ENCODE data around the gene CHRNA1.

The CHRNA1 gene

DNA sequence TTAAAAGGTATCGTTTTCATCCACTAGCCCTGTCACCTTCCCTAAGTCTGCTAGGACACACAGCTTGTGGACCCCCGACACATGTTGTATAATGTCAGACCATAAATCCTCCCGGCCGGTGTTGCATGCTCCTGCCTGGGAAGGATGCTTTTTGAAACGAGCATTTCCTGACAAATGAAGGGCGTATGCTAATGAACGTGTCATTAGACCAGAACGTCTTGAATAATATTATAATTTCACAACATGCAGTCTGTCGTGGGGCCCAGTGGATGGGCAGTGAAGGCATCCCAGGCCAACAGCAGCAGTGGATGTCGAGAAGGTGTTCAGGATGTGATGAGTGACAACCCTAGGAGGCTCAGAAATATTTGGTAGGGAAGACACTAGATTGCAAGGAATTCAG lies 7.5 kb downstream of the CHRNA1 start:
- no peak for DNase-seq

DNA sequence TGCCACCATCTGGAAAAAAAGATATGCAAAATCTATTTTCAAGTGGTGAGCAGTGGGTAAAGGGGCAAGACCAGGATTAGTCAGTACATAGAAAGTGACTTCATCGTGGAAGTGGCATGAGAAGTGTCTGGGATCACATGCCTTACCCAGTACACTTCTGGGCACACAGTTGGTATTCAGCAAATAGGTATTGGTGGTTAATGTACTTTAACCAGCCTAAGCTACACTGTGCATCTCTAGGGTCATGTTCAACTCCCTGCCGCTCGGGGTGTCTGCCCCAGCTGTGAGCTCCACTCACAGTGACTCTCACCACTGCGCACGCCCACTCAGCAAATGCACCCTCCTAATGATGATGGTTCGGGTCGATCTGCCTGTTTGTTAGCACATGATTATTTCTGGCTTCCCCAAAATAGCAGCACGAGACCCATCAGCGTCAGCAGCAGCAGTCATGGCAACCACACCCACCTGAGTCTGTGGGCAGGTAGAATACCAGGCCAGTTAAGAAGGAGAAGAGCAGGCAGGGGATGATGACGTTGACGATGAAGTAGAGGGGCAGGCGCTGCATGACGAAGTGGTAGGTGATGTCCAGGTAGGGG lies 11.1 kb downstream of the CHRNA1 start:
- DNase-seq = no peak

DNA sequence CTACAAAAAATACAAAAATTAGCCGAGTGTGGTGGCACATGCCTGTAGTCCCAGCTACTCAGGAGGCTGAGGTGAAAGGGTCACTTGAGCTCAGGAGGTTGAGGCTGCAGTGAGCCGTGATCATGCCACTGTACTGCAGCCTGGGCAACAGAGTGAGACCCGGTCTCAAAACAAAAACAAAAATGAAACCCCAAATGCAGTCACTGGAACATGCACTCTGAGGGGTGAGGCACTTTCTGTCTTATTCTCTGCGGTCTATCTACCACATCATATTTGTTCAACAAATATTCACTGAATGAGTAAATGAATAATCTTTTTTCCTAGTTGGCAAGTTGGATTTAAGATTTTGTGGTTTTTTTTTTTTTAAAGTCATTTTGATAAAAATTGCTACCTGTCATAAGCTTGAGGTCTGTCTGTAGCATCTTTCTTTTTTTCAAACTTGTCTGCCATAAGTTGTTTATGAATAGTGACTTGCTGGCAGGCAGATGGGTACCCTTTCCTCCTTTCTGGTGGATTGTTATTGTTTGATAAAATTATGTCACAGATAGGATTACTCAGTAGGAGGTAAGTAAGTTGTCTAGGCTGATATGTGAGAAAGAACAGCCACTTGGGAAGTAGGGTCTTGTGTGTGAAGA lies 11.8 kb downstream of the CHRNA1 start:
- no peak for DNase-seq

DNA sequence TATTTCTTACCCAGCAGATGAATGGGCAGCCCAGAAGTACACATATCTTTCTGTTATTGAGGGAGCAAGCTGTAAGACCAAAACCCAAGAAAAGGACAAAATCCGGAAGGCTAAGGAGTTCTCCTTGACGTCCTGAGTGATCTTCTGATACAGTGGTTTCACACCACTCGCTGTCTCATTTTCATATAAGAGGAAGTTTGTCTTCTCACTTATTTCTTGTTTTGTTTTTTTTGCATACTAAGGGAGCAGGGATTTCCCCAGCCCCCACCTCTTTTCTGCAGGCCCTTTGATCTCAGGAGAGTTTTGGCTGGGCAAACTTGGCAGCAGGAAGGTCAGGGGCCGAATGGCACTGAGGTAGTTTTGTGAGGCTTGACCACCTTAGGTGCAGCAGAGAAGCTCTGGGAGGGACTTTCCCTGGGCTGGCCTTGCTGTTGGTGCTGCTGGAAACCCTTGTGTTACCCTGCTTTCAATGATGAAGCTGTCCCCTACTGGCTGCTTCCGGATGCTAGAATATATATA lies 13.3 kb downstream of the CHRNA1 start:
- no peak for DNase-seq

DNA sequence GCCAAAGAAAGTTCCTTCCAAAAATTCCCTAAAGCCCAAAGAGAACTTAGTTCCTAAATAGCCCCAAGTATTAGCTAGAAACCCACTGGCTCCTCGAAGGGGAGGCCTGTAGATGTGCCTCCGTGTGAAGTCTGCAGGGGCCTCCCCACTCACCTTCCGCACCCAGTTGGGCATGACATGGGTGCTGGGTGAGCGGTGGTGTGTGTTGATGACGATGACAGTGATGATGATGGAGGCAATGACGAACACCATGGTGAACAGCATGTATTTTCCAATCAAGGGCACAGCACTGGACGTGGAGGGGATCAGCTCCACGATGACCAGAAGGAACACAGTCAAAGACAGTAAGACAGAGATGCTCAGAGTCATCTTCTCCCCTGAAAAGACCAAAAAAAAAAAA lies 14.5 kb downstream of the CHRNA1 start:
- no peak for DNase-seq

DNA sequence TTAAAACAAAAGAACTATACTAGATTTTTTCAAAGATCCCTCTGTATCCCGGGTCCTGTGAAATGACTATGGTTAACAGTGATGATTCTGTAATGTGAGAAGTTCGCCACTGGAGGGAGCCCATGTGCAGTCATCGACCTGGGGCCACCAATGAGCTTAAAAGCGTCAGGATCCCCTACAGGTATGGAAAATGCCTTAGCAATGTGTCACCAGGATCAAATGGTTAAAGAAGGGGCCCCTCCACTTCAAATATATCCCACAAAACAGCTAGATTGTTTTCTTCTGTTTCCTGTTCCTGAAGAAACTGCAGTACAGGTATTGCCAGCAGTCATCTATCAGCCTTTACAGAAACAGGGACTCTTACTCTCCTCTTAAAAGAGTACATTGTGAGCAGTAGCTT lies 15.3 kb downstream of the CHRNA1 start:
- peak; percentile 61 for DNase-seq

DNA sequence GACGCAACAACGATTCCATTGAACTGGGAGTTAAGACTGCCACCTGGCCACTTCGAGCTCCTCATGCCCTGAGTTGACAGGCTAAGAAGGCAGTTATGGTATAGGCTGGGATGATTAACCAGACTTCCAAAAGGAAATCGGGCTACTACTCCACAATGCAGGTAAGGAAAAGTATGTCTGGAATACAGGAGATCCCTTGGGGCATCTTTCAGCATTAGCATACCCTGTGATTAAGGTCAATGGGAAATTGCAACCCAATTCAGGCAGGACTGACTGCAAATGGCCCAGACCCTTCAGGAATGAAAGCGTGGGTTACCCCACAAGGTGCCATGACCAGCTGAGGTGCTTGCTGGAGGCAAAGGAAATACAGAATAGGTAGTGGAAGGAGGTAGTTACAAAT lies 19.1 kb downstream of the CHRNA1 start:
- DNase-seq = no peak

DNA sequence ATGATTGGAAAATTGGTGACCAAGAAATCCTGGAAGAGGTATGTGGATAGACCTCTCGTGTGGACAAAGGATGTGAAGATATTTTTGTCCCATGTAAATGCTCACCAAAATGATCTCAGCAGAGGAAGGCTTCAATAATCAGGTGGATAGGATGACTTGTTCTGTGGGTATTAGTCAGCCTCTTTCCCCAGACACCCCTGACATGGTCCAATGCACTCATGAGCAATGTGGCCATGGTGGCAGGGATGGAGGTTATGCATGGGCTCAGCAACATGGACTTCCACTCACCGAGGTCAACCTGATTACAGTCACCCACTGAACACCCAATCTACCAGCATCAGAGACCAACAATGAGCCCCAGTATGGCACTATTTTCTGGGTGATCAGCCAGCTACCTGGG lies 20.2 kb downstream of the CHRNA1 start:
- DNase-seq = no peak

DNA sequence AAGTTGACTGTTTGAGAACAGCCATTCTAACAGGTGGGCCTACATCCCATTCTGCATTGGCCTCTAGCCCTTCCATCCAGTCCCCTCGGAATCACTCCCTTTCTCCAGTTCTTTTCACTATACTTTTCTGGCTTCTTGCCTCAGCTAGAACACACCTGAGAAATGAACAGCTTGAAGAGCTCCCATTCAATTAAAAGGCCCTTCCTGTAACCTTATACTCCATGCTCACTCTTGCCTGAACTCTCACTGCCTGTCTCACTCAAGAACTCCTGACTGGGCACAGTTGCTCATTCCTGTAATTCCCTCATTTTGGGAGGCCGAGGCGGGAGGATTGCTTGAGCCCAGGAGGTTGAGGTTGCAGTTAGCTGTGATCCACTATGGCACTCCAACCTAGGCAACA lies 23.6 kb downstream of the CHRNA1 start:
- DNase-seq = no peak

DNA sequence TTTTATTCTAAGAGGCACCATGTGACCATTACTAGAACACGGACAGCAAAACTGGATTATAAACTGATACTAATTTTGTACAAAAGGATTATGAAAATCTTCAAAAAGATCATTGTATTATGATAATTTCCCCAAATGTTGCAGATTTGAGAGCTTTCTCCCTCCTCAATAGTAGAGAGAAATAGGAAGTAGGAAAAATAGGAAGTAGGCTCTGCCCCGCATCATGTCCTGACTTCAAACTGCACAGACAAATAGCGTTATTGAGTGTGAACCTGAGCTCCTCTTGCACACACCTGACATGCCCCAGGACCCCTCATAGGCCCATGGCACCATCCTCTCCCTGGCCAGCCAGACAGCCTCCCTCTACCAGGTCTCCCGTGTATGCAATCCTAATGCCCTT lies 25.4 kb downstream of the CHRNA1 start:
- no peak for DNase-seq

DNA sequence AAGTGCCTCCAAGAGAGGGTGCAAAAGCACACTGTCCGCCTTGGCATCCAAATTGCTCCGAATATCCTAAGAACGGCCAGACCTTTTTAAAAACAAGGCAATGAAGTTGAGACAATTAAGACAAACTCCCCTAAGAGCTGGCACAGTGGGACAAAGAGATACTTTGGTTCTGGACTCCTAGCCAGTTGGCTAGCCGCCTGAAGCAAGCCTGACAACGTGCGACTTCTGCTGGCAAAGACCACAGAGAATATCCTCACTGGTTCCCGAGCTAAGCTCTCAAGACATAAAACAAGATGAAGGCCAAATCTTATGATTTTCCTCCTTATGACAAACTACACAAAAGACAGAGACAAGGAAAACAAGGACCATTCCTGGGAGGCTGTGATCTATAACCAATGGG lies 32.7 kb downstream of the CHRNA1 start:
- no peak for DNase-seq

DNA sequence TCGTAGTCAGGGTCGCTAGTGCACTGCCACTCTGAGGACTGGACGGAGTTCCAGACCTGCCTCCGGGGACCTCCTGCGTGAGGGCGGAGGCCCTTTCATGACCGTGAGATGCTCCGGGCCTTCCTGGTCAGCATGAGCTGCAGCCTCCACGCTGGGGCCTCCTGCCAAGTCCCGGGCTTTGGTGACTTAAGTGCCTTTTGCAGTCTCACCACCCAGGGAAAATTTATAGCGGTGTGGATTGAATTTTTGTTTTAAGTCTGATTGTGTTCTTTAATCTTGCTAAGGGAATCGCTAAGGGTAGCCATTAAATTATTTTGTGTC lies 33.6 kb downstream of the CHRNA1 start:
- no peak for DNase-seq

DNA sequence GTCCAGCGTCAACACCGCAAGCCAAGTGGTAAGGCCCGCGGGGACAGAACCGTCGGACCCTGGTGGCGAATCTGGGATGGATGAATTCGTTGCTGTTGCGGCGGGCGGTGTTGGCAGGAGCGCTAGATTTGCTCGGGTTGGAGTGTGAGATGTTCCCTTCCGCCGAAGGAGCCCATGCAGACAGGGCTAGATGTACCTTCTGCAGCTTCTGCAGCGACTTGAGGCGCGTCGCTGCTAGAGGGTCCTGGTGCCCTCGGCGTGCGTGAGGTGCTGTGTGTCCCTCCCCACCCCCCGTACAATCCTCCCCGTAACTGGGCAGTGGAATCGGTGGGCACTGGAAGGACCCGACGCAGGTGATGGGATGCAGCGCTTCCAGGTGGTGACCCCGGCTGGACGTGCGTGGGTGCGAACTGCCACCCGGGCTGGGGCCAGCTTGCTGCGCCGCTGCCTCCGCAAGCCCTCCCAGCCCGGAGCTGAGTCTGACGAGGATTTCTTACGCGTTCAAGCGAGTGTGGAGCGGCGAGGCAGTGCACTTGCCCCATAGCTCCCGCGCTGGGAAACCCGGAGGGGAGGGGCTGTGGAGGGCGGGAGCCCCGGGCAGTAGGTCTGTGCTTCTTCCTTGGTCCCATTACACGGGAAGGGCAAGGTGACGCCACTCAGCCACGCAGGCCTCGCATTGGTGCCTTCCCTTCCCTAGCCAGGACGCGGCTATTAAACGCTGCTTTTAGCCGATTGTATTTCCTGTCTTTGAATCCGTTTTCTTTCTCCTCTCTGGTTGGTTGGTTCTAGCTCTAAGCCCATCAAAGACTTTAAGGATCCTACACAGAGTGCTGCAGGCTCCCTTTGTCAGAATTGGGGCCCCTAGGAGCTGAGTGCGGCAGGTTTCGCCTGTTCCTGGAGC lies 34.2 kb downstream of the CHRNA1 start:
- DNase-seq = no peak

DNA sequence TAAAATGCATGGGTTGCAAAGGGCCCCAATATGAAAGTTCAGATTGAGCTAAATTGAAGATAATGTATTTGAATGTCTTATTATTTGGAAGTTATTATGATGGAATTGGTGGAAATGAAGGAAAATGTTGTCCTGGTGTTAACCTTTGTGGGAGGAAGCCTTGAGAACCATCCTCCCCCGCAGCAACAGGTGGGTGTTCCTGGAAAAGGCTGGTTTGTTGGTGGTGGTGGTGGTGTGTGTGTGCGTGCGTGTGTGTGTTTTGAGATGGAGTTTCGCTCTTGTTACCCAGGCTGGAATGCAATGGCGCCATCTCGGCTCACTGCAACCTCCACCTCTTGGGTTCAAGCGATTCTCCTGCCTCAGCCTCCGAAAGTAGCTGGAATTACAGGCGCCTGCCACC lies 36.2 kb downstream of the CHRNA1 start:
- no peak for DNase-seq

DNA sequence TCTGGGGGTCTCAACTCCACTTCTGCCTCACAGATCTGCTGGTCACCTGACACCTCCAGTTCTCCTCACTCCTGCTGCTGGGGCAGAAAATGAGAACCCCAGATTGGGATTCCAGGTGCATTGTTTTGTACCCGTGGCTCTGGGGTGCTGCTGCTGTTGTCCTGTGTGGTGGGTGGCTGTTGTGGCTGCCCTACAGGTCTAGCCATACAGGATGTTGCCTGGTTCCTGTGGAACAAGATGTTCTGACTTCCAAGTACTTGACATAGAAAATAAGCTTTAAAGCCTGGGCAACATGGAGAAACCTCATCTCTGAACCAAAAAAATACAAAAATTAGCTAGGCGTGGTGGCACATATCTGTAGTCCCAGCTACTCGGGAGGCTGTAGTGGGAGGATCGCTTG lies 38.1 kb downstream of the CHRNA1 start:
- no peak for DNase-seq

DNA sequence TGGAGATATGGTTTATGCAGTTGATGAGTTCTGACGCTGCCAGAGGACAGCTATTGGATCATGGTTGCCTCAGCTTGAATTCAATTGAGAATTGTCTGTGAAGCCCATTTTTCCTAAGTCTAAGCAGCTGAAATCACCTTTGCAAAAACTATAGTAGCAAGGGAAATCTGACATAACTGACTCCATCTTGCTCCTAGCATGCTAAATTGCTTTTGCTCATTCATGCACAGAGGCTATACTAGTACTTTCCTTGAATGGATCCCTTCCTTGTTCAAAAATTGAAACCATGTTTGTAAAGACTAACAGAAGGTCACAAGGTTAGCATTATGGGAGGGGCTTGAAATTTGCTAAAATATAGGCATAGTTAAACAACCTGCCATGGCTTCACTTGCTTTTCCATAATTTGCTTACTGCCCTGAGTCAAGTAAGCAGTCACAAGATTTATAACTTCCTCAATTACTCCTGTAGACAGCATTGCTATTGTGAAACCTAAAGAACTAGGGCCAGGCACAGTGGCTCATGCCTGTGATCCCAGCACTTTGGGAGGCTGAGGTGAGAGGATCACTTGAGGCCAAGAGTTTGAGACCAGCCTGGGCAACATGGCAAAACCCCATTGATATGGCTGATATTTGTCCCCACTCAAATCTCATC lies 41.2 kb downstream of the CHRNA1 start:
- DNase-seq = no peak

DNA sequence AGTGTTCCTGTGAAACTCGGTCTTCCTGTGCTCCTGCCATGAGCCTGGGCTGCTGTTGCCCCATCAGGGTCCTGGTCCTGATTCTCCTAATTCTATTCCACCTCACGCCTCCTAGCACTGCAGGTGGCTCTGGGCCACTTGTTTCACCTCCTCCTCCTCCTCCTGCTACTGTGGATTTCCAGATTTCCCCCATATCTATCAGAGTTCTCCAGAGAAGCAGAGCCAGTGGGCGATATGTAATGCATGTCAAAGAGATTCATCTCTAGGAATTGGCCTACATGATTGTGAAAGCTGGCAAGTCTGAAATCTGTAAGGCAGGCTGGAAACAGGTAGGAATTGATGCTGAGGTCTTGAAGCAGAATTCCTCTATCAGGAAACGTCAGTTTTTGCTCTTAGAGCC lies 45.3 kb downstream of the CHRNA1 start:
- no peak for DNase-seq

DNA sequence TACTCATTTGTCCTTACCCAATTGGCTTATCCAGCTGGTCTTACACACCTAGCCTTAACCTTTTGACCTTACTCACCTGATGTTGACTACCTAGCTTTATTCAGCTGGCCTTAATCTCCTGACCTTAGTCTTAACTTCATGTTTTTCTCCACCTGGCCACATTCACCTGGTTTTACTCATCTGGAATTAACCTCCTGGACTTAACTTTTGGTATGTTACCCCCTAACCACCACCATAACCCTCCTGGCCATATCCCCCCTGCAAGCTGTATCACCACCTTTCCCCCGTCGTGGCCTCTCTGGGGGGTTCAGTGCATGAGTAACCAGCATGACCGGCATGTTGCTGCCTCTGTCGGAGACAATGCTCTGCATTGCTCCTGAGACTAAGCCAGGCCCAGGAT lies 45.7 kb downstream of the CHRNA1 start:
- no peak for DNase-seq

DNA sequence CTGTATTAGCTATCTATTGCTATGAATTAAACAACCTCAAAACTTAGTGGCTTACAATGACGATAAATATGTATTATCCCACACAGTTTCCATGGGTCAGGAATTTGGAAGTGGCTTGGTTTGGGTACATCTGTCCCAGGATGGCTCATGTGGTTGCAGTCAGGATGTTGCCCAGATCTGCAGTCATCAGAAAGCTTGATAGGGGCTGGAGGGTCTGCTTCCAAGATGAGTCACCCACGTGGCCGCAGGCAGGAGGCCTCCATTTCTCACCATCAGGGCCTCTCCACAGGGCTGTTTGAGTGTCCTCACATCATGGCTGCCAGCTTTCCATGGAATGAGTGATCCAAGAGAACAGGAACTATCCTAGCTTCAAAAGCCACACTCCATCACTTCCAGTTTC lies 46.4 kb downstream of the CHRNA1 start:
- DNase-seq = no peak

DNA sequence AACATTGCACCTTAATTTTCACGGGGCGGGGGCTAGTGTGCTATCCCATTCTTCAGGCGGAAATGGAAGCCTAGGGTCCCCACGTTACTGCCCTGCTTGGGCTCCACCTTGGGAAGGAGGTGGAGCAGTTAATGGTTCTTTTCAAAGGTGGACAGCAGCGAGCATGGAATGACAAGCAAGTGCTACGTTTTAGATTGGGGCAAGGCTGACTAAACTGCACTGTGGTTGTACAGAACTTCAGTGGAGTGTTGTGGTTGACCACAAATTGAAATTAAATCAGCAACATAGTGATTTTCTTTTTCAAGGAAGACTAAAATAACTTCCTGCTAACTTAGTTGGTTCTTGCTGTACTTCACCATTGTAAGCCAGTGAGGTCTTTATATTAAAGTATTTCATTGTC lies 47.0 kb downstream of the CHRNA1 start:
- no peak for DNase-seq

DNA sequence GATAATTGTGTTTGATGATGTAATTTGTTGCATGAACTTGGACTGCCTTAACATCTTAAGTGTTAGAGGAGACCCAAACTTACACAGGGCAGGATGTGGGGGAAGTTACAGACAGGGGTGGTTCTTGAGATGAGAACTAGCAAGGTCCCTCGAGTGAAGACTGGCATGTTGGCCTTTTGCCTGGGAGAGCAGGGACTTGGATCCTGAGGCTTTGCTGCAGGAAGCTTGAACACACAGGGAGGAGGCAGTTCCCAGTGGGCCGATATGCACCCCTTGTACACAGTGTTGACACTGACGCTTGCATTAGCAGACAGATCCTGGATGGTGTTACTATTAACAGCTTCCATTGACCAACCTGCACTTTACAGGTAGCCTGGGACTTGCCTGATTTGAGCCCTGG lies 47.5 kb downstream of the CHRNA1 start:
- DNase-seq = no peak

DNA sequence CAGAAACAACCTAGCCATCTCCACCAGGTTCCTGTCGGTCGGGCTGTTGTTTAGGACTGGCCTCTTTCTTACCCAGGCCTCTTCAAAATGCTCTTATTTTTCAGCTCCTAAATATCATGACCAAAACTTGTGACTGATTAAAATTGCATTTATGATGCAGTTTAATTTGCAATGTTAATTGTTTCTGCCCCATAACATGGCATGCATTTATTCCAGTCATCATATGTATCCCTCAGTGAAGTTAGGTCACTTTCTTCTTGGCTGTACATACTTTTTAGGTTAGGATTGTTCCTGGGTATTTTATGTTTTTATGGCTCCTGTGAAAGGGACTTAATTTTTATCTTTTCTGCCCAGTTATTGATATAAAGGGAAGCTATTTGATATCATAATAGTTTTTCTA lies 50.6 kb downstream of the CHRNA1 start:
- DNase-seq = no peak

DNA sequence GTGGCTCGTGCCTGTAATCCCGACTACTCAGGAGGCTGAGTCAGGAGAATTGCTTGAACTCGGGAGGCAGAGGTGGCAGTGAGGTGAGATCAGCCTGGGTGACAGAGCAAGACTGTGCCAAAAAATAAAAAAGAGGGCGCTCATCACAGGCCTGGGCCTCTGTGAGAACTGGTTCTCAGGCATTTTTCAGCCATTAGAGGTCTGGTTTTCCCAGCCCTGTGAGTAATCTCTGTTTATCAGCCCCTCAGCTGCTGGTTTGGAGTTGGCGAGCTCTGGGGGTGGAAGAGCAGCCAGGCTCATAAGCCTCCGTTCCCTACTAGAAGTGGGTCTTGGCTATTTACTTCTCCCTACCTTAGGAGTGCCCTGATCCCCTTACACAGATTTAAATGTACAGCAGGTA lies 53.1 kb downstream of the CHRNA1 start:
- DNase-seq = no peak

Measured in midbrain (tissue), 1 donor.